Omental fat pad (tissue), 4 donors: Measurements from ENCODE around the gene DTX3L. TPM values are rescaled to one million over a fixed set of nuclear protein-coding genes. Genes with fewer than 3 reads are reported as not detected.

Experiments used
- ATAC-seq: fragments of 150-250 bp; one replicate; pipeline ENCODE4 v1.9.1; 2016; ENCODE audit warnings: mild to moderate bottlenecking, moderate library complexity; ENCODE audit not compliant: low FRiP score
- DNase-seq: peaks from one replicate; pipeline ENCODE4 v3.0.0-alpha.2; 2019; ENCODE audit warnings: low spot score
- CTCF ChIP-seq, 3 donors: fragments of 450-650 bp; IDR thresholded peaks; one replicate each; pipeline ENCODE4 v1.5.1; 2016 to 2017; ENCODE audit warnings: antibody characterized with exemption in 3 of 3, mild to moderate bottlenecking in 3 of 3, moderate library complexity in 2 of 3
- total RNA-seq, 4 donors: library from RNA; depleted of rRNA; stranded (reverse); fragments of >200 nt; gene quantifications; one replicate each; pipeline ENCODE4 v1.1.0, GENCODE V29; 2016

DTX3L gene
- total RNA-seq, 4 donors from 2014 or later, result 24.0 to 60.2 (median 38.0) TPM

- ATAC-seq (no peak), DNase-seq (no peak)
- no peak for TF ChIP-seq CTCF (IDR thresholded peaks at IDR 0.05)
These were observed 54.5 kb downstream of the DTX3L start for GRCh38 chr3:122618614-122619013.

- DNase-seq (no peak), ATAC-seq (no peak)
- TF ChIP-seq CTCF (IDR thresholded peaks at IDR 0.05), result no peak
These were observed 54.9 kb downstream of the DTX3L start for GRCh38 chr3:122619040-122619439.

- no peak for TF ChIP-seq CTCF (IDR thresholded peaks at IDR 0.05)
- DNase-seq, result no peak
- no peak for ATAC-seq
These were observed 56.3 kb downstream of the DTX3L start for GRCh38 chr3:122620399-122620798.

GRCh38 chr3:122621112-122621511 lies 57.0 kb downstream of the DTX3L start:
- no peak for ATAC-seq
- no peak for DNase-seq
- TF ChIP-seq CTCF (IDR thresholded peaks at IDR 0.05), result no peak

- no peak for ATAC-seq
- TF ChIP-seq CTCF (IDR thresholded peaks at IDR 0.05), result no peak
- DNase-seq, result no peak
These were observed 59.1 kb downstream of the DTX3L start for GRCh38 chr3:122623031-122623829.

Other genes starting within 250 kb of the DTX3L start
- gene CSTA, start 239.1 kb upstream of the DTX3L start, total RNA-seq, result 1 to 10 TPM; 2.7 to 9.1 (median 6.3) TPM
- 10 to 100 TPM; 12.9 to 21.6 (median 17.0) TPM for gene MIX23, start 181.1 kb upstream of the DTX3L start, total RNA-seq
- gene FAM162A, start 180.2 kb upstream of the DTX3L start, total RNA-seq, result 10 to 100 TPM; 16.8 to 34.6 (median 24.0) TPM
- gene WDR5B, start 148.3 kb upstream of the DTX3L start, total RNA-seq, result 1 to 10 TPM; 3.0 to 6.6 (median 3.4) TPM
- gene KPNA1, start 49.4 kb upstream of the DTX3L start, total RNA-seq, result 10 to 100 TPM; 31.1 to 60.8 (median 46.7) TPM
- gene PARP9, start within 50 bp of the DTX3L start, total RNA-seq, result 10 to 100 TPM; 19.0 to 84.0 (median 26.1) TPM
- gene PARP15, start 13.3 kb downstream of the DTX3L start, total RNA-seq, result 1 to 10 TPM; 3.3 to 6.8 (median 4.2) TPM
- gene PARP14, start 116.5 kb downstream of the DTX3L start, total RNA-seq, result 100 to 1,000 TPM in 2 of 4 donors, 10 to 100 TPM in 2; 41.9 to 163 (median 81.5) TPM
- 10 to 100 TPM in 2 of 4 donors, 1 to 10 TPM in 2; 7.8 to 21.3 (median 13.3) TPM for gene HSPBAP1, start 229.5 kb downstream of the DTX3L start, total RNA-seq
- gene SLC49A4, start 230.7 kb downstream of the DTX3L start, total RNA-seq, result 10 to 100 TPM; 14.2 to 21.2 (median 19.7) TPM